Erythroblast (primary cell): ENCODE measurements around the gene DCAF16.

Experiments used
- GATA1 ChIP-seq: IDR thresholded peaks from 2 replicates; pipeline ENCODE4 v1.6.1; 2011; ENCODE audit warnings: low read depth, mild to moderate bottlenecking, control low read depth, low read length, moderate library complexity
- POLR2A ChIP-seq: IDR thresholded peaks from 2 replicates; pipeline ENCODE4 v1.6.1; 2011; ENCODE audit warnings: mild to moderate bottlenecking, low read length

DNA sequence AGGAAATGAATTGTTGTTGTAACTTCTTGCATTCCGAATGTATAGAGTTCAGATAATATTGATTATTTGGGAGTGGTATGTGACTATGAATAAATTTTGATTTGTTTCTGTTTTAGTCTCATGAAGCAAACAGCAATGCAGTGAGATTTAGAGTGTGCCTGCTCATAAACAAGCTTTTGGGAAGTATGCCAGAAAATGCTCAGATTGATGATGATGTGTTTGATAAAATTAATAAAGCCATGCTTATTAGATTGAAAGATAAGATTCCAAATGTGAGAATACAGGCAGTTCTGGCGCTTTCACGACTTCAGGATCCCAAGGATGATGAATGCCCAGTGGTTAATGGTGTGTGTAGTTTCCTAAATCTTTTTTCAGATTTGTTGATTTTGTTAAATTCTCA is 2.2 kb upstream of the DCAF16 start:
- TF ChIP-seq POLR2A (no peak), GATA1 (no peak)
